ENCODE measurements around the gene MIA.

DNA sequence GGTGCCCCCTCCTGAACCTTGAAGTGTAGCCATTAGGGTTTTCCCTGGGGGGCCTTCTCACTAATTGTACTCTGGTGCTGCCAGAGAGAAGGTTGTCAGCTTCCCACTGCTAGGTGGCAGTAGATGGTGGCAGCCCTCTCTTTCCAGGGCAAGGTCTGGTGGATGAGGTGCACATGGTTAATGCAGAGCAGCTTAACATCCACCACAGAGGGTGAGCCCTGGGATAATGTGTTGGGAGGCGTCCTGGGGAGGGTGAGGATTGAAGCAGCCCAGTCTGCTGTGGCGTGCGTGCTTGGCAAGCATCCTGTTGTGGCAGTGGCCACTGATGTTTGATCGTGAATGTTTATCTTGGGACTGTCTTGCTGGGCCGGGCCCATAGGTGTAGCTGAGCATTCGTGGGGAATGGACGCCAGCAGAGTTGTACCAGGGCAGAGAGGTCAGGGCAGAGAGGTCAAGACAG lies 29.5 kb downstream of the MIA start:
- TF ChIP-seq, protein P1, sequence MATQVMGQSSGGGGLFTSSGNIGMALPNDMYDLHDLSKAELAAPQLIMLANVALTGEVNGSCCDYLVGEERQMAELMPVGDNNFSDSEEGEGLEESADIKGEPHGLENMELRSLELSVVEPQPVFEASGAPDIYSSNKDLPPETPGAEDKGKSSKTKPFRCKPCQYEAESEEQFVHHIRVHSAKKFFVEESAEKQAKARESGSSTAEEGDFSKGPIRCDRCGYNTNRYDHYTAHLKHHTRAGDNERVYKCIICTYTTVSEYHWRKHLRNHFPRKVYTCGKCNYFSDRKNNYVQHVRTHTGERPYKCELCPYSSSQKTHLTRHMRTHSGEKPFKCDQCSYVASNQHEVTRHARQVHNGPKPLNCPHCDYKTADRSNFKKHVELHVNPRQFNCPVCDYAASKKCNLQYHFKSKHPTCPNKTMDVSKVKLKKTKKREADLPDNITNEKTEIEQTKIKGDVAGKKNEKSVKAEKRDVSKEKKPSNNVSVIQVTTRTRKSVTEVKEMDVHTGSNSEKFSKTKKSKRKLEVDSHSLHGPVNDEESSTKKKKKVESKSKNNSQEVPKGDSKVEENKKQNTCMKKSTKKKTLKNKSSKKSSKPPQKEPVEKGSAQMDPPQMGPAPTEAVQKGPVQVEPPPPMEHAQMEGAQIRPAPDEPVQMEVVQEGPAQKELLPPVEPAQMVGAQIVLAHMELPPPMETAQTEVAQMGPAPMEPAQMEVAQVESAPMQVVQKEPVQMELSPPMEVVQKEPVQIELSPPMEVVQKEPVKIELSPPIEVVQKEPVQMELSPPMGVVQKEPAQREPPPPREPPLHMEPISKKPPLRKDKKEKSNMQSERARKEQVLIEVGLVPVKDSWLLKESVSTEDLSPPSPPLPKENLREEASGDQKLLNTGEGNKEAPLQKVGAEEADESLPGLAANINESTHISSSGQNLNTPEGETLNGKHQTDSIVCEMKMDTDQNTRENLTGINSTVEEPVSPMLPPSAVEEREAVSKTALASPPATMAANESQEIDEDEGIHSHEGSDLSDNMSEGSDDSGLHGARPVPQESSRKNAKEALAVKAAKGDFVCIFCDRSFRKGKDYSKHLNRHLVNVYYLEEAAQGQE (tag by site-specific recombination; IDR thresholded peaks at IDR 0.05) = no peak
- TF ChIP-seq CTCF (tag by site-specific recombination; IDR thresholded peaks at IDR 0.05) (peak; percentile 80), HOXA7 (CRISPR knock-in tag; IDR thresholded peaks at IDR 0.05; ENCODE audit: borderline replicate concordance) (no peak), ZNF274 (IDR thresholded peaks at IDR 0.05; ENCODE audit: low read length) (no peak), ZNF274 (tag by site-specific recombination; IDR thresholded peaks at IDR 0.05; ENCODE audit: borderline replicate concordance) (no peak)
